Prostate gland (tissue), 2 donors: Measurements from ENCODE around the gene NXT2. TPM values are rescaled to one million over a fixed set of nuclear protein-coding genes. Genes with fewer than 3 reads are reported as not detected.
A peak's percentile ranks its signal among the peaks of the same experiment; 100 is the strongest.
"Not testable (repeated sequence)": the region's sequence is repeated elsewhere in the genome, so short reads cannot be mapped to it uniquely, and the experiment has no call there.

Experiments used
- DNase-seq: peaks from one replicate; pipeline ENCODE4 v3.0.0-alpha.2; 2019; ENCODE audit warnings: low spot score
- H3K27ac ChIP-seq, 2 donors: fragments of 200-600 bp; sonication (generic); 2 replicates each; pipeline ENCODE4 v1.5.1; 2017 to 2019
- H3K27me3 ChIP-seq: fragments of 200-600 bp; sonication (generic); replicated peaks from 2 replicates; pipeline ENCODE4 v1.5.1; 2019; ENCODE audit not compliant: insufficient read depth
- H3K36me3 ChIP-seq, 2 donors: fragments of 200-600 bp; sonication (generic); 1 replicate in 1 of 2; 2 replicates in 1 of 2; pipeline versions ENCODE4 v1.5.1 to v1.8.1; 2017 to 2019
- H3K4me1 ChIP-seq: fragments of 200-600 bp; sonication (generic); replicated peaks from 2 replicates; pipeline ENCODE4 v1.5.1; 2019
- H3K4me3 ChIP-seq, 2 donors: fragments of 200-600 bp; sonication (generic); 2 replicates each; pipeline ENCODE4 v1.5.1; 2017 to 2019
- H3K9me3 ChIP-seq: fragments of 200-600 bp; sonication (generic); 2 replicates; pipeline ENCODE4 v1.5.1; 2017
- CTCF ChIP-seq, 4 experiments: fragments of 200-600 bp in 2 of 4; fragments of 450-650 bp in 2 of 4; sonication (generic) in 2 of 4; IDR thresholded peaks; 1 replicate in 3 of 4; 2 replicates in 1 of 4; pipeline ENCODE4 v1.5.1; 2016 to 2019; ENCODE audit warnings: antibody characterized with exemption in 4 of 4, mild to moderate bottlenecking in 2 of 4, moderate library complexity in 2 of 4
- POLR2A ChIP-seq: fragments of 450-650 bp; IDR thresholded peaks from one replicate; pipeline ENCODE4 v1.6.1; 2016; ENCODE audit warnings: antibody characterized with exemption, mild to moderate bottlenecking
- POLR2AphosphoS5 ChIP-seq: sonication (generic); formaldehyde crosslinking; IDR thresholded peaks from one replicate; pipeline ENCODE4 v1.6.1; 2017; ENCODE audit warnings: antibody characterized with exemption
- WGBS: methylation state at CpG from one replicate; pipeline ENCODE4 v1.1.5; 2018; 5-methylcytosine and 5-hydroxymethylcytosine counted together
- intact Hi-C: fragments of 100-400 bp; cut with DNase I; formaldehyde crosslinking; loops from one replicate; pipeline ENCODE4 v1.14.2; 2022
- total RNA-seq, 2 donors: library from RNA; depleted of rRNA; stranded (reverse); fragments of >200 nt; gene quantifications; one replicate each; pipeline ENCODE4 v1.1.0, GENCODE V29; 2016

The NXT2 gene
- total RNA-seq, 2 donors from 2014 or later: 11.0 to 55.2 TPM

- H3K9me3 ChIP-seq: no peaks in the 10 kb centered on the region
- no peak overlapping the region for H3K4me3 ChIP-seq
- no peaks in the 10 kb centered on the region for H3K36me3 ChIP-seq
- no peaks in the 10 kb centered on the region for H3K27me3 ChIP-seq
- intact Hi-C loops: loop anchor here (5.0 kb wide), 1 partner anchor 197 kb away; the partner anchor contains the start of gene ACSL4
- DNase-seq: no peak
- H3K4me1 ChIP-seq: no peaks in the 10 kb centered on the region
- no peak overlapping the region for H3K27ac ChIP-seq
- WGBS: 91% methylated on average over 10 of the region's 10 CpGs
- no peak for TF ChIP-seq POLR2AphosphoS5
- TF ChIP-seq CTCF (IDR thresholded peaks at IDR 0.05): no peak
Measured at GRCh38 chrX:109534933-109535332, 1.7 kb upstream of the NXT2 start.

GRCh38 chrX:109535578-109535977 lies 1.1 kb upstream of the NXT2 start:
- no peaks in the 10 kb centered on the region for H3K9me3 ChIP-seq
- TF ChIP-seq POLR2A: no peak
- TF ChIP-seq POLR2AphosphoS5: no peak
- no peak for TF ChIP-seq CTCF (IDR thresholded peaks at IDR 0.05)
- intact Hi-C loops: loop anchor here (5.0 kb wide), 1 partner anchor 197 kb away; the partner anchor contains the start of gene ACSL4
- 83% methylated on average over 8 of the region's 8 CpGs for WGBS
- H3K27me3 ChIP-seq: no peaks in the 10 kb centered on the region
- H3K36me3 ChIP-seq: no peaks in the 10 kb centered on the region
- no peak for DNase-seq
- H3K4me1 ChIP-seq: no peaks in the 10 kb centered on the region
- H3K27ac ChIP-seq: no peak overlapping the region
- no peak overlapping the region for H3K4me3 ChIP-seq

- Histone ChIP-seq H3K27ac (peak overlapping the region; percentile 89 to 91), H3K4me1 (no peaks in the 10 kb centered on the region), H3K4me3 (peak overlapping the region; percentile 44 to 46), H3K27me3 (no peaks in the 10 kb centered on the region), H3K36me3 (no peaks in the 10 kb centered on the region), H3K9me3 (no peaks in the 10 kb centered on the region)
- peak; percentile 65 for DNase-seq
- WGBS: 0% methylated on average over 10 of the region's 10 CpGs
- intact Hi-C loops: loop anchor here (5.0 kb wide), 1 partner anchor 195 kb away; the partner anchor contains the start of gene ACSL4
- TF ChIP-seq POLR2AphosphoS5 (peak; percentile 47), CTCF (IDR thresholded peaks at IDR 0.05) (no peak)
Measured at GRCh38 chrX:109537324-109537665, 651 bp downstream of the NXT2 start.

GRCh38 chrX:109539007-109539406 lies 2.4 kb downstream of the NXT2 start:
- not testable (repeated sequence) for H3K36me3 ChIP-seq, H3K4me1 ChIP-seq, DNase-seq, H3K27me3 ChIP-seq, H3K4me3 ChIP-seq, H3K9me3 ChIP-seq, H3K27ac ChIP-seq
- intact Hi-C loops: loop anchor here (5.0 kb wide), 1 partner anchor 193 kb away; the partner anchor contains the start of gene ACSL4

- Histone ChIP-seq H3K36me3 (no peaks in the 10 kb centered on the region), H3K27me3 (no peaks in the 10 kb centered on the region), H3K27ac (no peak overlapping the region), H3K4me1 (no peaks in the 10 kb centered on the region), H3K9me3 (no peaks in the 10 kb centered on the region), H3K4me3 (no peak overlapping the region)
- 38% methylated on average over 1 of the region's 1 CpG for WGBS
- DNase-seq: no peak
- TF ChIP-seq CTCF (IDR thresholded peaks at IDR 0.05): no peak
- TF ChIP-seq POLR2A: no peak
- TF ChIP-seq POLR2AphosphoS5: no peak
- intact Hi-C loops: no loop called here
Measured at GRCh38 chrX:109553862-109554261, 17.2 kb downstream of the NXT2 start.

GRCh38 chrX:109576083-109576482 lies 39.4 kb downstream of the NXT2 start:
- DNase-seq, intact Hi-C loops, H3K36me3 ChIP-seq, H3K27me3 ChIP-seq, H3K27ac ChIP-seq, H3K9me3 ChIP-seq, H3K4me3 ChIP-seq, H3K4me1 ChIP-seq: not testable (repeated sequence)
- WGBS: 70% methylated on average over 4 of the region's 4 CpGs
